GM21825 (cell line): Measurements from ENCODE around the gene ABCA7.

Experiments
- ATAC-seq: cut with Tn5 transposase; IDR thresholded peaks from one replicate; pipeline ENCODE4 v1.9.1; 2021; ENCODE audit warnings: mild to moderate bottlenecking, moderate library complexity; ENCODE audit not compliant: unreplicated experiment

ABCA7 gene

DNA sequence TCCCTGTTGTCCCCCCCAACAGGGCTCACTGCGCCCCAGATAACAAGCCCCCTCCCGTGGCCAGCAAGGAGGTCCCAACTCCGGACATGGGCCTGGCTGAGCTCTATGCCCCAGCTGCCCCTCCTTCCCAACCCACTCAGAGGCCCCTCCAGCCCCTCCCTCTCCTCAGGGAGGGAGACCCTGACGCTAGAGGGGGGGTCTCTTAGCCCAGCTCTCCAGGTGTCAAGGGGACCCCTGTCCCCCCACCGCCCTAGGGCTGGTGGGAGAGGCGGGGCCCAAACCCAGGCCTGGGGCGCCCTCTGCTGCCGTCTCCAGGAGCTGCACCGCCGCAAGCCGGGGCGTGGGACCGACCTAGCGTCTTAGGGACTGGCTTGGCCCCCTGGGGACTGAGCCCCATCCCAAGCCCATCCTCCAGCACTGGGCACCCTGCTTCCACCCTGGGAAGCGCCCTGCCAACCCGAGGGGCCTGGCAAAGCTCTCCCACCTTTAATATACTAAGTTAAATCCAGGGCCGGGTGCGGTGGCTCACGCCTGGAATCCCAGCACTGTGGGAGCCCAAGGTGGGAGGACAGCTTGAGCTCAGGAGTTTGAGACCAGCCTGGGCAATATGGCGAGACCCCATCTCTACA is 38.3 kb upstream of the ABCA7 start:
- no peak for ATAC-seq

- no peak for ATAC-seq
Measured at GRCh38 chr19:1002600-1002999, 37.3 kb upstream of the ABCA7 start.

DNA sequence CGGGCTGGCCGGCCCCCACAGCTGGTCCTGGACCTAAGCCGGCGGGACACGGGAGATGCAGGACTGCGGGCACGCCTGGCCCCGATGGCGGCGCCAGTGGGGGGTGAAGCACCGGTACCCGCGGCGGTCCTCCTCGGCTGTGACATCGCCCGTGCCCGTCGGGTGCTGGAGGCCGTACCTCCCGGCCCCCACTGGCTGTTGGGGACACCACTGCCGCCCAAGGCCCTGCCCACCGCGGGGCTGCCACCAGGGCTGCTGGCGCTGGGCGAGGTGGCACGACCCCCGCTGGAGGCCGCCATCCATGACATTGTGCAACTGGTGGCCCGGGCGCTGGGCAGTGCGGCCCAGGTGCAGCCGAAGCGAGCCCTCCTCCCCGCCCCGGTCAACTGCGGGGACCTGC is 36.6 kb upstream of the ABCA7 start:
- ATAC-seq, result no peak

GRCh38 chr19:1004204-1004802 is 35.6 kb upstream of the ABCA7 start:
- ATAC-seq, result no peak

- ATAC-seq, result no peak
Measured at GRCh38 chr19:1004803-1005664, 34.9 kb upstream of the ABCA7 start.

GRCh38 chr19:1006711-1007398 is 33.1 kb upstream of the ABCA7 start:
- ATAC-seq, result no peak

DNA sequence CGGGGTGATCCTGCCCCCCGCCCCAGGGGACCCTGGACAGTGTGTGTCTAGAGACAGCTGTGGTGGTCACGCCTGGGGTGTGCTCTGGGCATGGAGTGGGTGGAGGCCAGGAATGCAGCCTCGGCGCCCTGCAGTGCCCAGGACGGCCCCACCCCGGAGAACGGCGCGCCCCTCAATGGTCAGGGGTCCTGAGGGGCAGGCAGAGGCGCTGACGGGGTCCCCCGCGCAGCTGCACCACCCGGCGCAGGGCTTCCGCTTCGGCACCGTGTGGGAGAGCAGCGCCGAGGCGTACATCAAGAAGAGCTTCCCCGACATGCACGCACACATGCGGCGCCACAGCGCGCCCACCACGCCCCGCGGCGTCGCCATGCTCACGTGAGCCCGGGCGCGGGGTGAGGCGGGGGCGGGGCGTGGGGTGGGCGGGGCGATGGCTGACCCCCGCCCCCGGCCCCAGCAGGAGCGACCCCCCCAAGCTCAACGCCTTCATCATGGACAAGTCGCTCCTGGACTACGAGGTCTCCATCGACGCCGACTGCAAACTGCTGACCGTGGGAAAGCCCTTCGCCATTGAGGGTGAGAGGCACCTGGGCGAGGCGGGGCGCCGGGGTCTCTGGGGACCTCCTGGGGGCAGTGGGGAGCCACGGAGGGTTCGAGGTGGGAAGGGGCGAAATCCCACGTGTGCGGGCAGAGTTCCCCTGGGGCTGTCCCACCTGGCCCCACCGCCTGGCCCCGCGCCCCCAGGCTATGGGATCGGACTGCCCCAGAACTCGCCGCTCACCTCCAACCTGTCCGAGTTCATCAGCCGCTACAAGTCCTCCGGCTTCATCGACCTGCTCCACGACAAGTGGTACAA is 32.3 kb upstream of the ABCA7 start:
- ATAC-seq, result no peak

- ATAC-seq, result no peak
Measured at GRCh38 chr19:1008268-1009040, 31.5 kb upstream of the ABCA7 start.

DNA sequence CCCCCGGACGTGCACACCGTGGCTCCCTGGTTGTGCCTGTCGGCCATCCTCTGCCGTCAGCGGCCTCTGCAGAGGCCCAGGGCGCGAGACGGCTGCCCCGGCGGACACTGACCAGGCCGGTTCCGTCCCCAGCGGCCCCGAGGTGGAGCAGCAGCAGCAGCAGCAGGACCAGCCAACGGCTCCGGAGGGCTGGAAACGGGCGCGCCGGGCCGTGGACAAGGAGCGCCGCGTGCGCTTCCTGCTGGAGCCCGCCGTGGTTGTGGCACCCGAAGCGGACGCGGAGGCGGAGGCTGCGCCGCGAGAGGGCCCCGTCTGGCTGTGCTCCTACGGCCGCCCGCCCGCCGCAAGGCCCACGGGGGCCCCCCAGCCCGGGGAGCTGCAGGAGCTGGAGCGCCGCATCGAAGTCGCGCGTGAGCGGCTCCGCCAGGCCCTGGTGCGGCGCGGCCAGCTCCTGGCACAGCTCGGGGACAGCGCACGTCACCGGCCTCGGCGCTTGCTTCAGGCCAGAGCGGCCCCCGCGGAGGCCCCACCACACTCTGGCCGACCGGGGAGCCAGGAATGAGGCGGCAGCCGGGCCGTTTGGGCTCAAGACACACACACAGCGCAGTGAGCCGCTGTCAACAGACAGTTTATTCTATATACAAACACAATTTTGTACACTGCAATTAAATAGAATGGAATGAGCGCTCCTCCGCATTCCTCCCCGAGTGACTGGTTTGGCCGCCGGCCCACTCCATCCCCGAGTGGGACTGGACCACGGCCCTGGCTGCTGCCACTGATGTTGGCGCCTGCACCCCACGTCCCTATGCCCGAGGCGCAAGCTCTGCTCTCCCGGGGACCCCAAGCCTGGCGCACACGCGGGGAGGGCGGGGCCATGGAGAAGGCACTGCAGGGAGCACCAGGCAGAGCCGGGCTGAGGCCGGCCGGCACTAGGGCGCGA is 30.6 kb upstream of the ABCA7 start:
- no peak for ATAC-seq

DNA sequence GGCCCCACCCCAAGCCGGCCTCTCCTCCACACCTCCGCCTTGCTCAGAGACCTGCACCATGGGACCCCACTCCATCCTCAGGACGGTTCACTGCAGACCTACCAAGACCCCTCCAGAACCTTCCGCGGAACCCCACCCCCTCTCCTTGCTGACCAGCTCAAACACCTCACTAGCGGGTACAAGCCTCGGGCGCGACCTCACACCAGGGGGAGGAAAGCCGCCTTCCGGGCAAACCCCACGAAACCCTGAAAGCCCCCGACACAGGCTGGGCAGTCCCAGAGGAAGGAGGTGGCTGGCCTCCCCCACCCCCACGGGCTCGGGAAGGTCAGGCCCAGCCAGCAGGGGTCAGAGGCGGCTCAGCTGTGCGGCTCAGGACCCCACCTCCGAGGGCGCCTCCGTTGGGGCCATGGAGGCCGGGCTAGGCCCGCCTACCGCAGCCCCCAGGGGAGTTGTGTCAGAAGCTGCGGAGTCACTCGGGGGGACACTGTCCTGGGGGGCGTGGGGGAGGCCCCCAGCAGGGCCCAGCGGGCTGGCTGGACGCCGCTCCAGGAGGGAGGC is 29.8 kb upstream of the ABCA7 start:
- no peak for ATAC-seq

GRCh38 chr19:1010586-1011510 is 29.1 kb upstream of the ABCA7 start:
- no peak for ATAC-seq

GRCh38 chr19:1011831-1012333 is 28.0 kb upstream of the ABCA7 start:
- no peak for ATAC-seq

DNA sequence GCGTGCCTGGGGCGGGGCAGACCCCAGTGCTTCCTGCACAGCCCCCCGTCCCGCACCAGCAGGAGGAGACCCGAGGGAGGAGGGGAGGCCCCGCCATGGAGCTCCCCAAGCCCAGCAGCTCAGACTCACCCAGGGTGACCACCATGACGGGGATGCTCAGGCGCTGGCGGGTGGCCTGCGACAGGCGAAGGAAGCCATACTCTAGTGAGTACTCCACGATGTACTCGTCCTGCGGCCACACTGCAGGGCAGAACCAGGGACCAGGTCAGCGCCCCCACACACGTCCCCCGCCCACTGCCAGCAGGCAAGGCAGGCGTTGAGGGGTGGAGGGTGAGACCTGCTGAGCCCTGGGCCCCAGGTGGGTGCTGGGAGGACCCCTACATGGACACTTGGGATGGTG is 27.6 kb upstream of the ABCA7 start:
- ATAC-seq, result no peak

GRCh38 chr19:1013218-1013617 is 26.7 kb upstream of the ABCA7 start:
- ATAC-seq, result no peak

- no peak for ATAC-seq
Measured at GRCh38 chr19:1014161-1015060, 25.5 kb upstream of the ABCA7 start.
